ENCODE measurements around the gene DNAJB6.

GRCh38 chr7:157293413-157293788 is 43.4 kb upstream of the DNAJB6 start:
- TF ChIP-seq CTCF (IDR thresholded peaks at IDR 0.05) (no peak), EP300 (IDR thresholded peaks at IDR 0.05) (no peak), POLR2A (IDR thresholded peaks at IDR 0.05) (no peak), POLR2AphosphoS5 (IDR thresholded peaks at IDR 0.05) (no peak)

Data from stomach (tissue), 4 donors.